HG03457 (cell line): ENCODE results near the gene HOXC12.

Experiments used
- ATAC-seq: cut with Tn5 transposase; IDR thresholded peaks from one replicate; pipeline ENCODE4 v1.9.1; 2021; ENCODE audit warnings: moderate number of reproducible peaks; ENCODE audit not compliant: unreplicated experiment

HOXC12 gene

GRCh38 chr12:53971129-53971528 is 16.4 kb downstream of the HOXC12 start:
- no peak for ATAC-seq

GRCh38 chr12:53971686-53972085 is 17.0 kb downstream of the HOXC12 start:
- ATAC-seq: no peak

- no peak for ATAC-seq
These were observed 17.5 kb downstream of the HOXC12 start for GRCh38 chr12:53972152-53972702.

- ATAC-seq: no peak
These were observed 18.1 kb downstream of the HOXC12 start, which contains the start of gene HOXC11 for GRCh38 chr12:53972722-53973235. Gene HOXC11, plus strand, starts transcription at chr12:53973126. Its CDS starts 116 bp downstream, at chr12:53973242.

GRCh38 chr12:53973236-53974042 is 18.7 kb downstream of the HOXC12 start:
- ATAC-seq: no peak

GRCh38 chr12:53974084-53975063 is 19.7 kb downstream of the HOXC12 start, which contains the start of gene HOTAIR:
Gene HOTAIR, minus strand, starts transcription at chr12:53974954.
- no peak for ATAC-seq

- ATAC-seq: no peak
These were observed 20.4 kb downstream of the HOXC12 start for GRCh38 chr12:53975064-53975471.

GRCh38 chr12:53975479-53976152 is 20.9 kb downstream of the HOXC12 start:
- no peak for ATAC-seq

GRCh38 chr12:53976172-53976822 is 21.6 kb downstream of the HOXC12 start:
- ATAC-seq: no peak

- ATAC-seq: no peak
These were observed 22.3 kb downstream of the HOXC12 start for GRCh38 chr12:53976823-53977595.

- ATAC-seq: no peak
These were observed 23.1 kb downstream of the HOXC12 start for GRCh38 chr12:53977596-53978445.

- ATAC-seq: no peak
These were observed 24.0 kb downstream of the HOXC12 start for GRCh38 chr12:53978477-53979356.

- ATAC-seq: no peak
These were observed 25.6 kb downstream of the HOXC12 start for GRCh38 chr12:53980104-53980801.

GRCh38 chr12:53980802-53981496 is 26.2 kb downstream of the HOXC12 start:
- ATAC-seq: no peak

- no peak for ATAC-seq
These were observed 27.2 kb downstream of the HOXC12 start for GRCh38 chr12:53981634-53982565.
